ENCODE data around the gene IREB2. TPM values are rescaled to one million over a fixed set of nuclear protein-coding genes. Genes with fewer than 3 reads are reported as not detected.

The IREB2 gene
- total RNA-seq, 1 donor from 2014 or later, result 69.2 TPM

DNA sequence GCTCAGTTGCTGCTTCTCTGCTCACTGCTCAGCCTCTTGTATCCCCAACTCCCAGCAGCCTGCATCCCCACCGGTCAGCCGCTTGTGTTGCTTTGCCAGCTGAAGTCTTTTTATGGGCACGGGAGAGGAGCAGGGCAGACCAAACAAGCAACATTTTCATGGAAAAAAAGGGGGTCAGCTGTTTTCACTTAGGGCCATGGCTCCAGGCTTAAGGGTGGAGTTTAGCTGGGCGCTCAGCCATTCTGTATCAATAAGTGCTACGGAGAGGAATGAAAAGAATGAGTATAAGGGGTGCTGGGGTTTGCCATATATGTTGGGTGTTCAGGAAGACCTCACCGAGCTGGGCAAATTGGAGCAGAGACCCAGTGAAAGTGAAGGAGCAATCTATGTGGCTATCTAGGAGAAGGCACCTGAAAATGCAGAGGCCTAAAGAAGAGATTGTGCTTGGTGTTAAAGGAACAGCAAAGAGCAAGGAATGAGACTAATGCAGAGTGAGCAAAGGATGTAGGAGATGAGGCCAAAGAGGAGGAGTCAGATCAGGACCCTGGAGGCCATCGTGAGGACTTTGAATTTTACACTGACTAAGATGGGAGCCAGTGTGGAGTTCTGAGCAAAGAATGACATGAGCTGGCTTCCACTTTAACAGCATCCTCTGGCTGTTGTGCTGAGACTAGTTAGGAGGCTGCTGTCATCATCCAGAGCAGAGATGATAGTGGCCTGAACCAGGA, 16.6 kb upstream of the IREB2 start:
- no peaks in the 10 kb centered on the region for H3K36me3 ChIP-seq (ENCODE audit: insufficient read depth, low read length)
- H3K9ac ChIP-seq (ENCODE audit: low read length), result no peak overlapping the region
- peaks cover 15% of the 10 kb centered on the region for H3K27me3 Mint-ChIP-seq (ENCODE audit: low read depth, unreplicated experiment)
- DNase-seq (ENCODE audit: low read depth) (no peak), FAIRE-seq (no peak)
- no peaks in the 10 kb centered on the region for H3K36me3 Mint-ChIP-seq (ENCODE audit: low read depth, unreplicated experiment)
- H3K4me3 ChIP-seq (ENCODE audit: insufficient read depth, low read depth, low read length), result no peak overlapping the region
- H2AFZ ChIP-seq (ENCODE audit: low read depth, low read length), result no peak overlapping the region
- no peaks in the 10 kb centered on the region for H3K4me1 ChIP-seq (ENCODE audit: insufficient read depth, low read length)
- H3K27ac Mint-ChIP-seq (ENCODE audit: unreplicated experiment), result no peak overlapping the region
- no peak for TF ChIP-seq EZH2 (IDR thresholded peaks at IDR 0.05; ENCODE audit: insufficient read depth, low read length)
- TF ChIP-seq, protein P1, sequence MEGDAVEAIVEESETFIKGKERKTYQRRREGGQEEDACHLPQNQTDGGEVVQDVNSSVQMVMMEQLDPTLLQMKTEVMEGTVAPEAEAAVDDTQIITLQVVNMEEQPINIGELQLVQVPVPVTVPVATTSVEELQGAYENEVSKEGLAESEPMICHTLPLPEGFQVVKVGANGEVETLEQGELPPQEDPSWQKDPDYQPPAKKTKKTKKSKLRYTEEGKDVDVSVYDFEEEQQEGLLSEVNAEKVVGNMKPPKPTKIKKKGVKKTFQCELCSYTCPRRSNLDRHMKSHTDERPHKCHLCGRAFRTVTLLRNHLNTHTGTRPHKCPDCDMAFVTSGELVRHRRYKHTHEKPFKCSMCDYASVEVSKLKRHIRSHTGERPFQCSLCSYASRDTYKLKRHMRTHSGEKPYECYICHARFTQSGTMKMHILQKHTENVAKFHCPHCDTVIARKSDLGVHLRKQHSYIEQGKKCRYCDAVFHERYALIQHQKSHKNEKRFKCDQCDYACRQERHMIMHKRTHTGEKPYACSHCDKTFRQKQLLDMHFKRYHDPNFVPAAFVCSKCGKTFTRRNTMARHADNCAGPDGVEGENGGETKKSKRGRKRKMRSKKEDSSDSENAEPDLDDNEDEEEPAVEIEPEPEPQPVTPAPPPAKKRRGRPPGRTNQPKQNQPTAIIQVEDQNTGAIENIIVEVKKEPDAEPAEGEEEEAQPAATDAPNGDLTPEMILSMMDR (IDR thresholded peaks at IDR 0.05; ENCODE audit: insufficient read depth, low read depth, low read length), result no peak
- H3K9me3 Mint-ChIP-seq (ENCODE audit: unreplicated experiment), result no peaks in the 10 kb centered on the region
- H3K4me1 Mint-ChIP-seq (ENCODE audit: low read depth, unreplicated experiment), result no peaks in the 10 kb centered on the region
- H3K4me3 Mint-ChIP-seq (ENCODE audit: unreplicated experiment), result no peak overlapping the region
- peaks cover 15% of the 10 kb centered on the region for H3K27me3 ChIP-seq (ENCODE audit: insufficient read depth, low read length)
- H4K20me1 ChIP-seq (ENCODE audit: insufficient read depth, low read length), result no peaks in the 10 kb centered on the region
- H3K79me2 ChIP-seq (ENCODE audit: insufficient read depth, low read length), result no peaks in the 10 kb centered on the region
- H3K9me3 ChIP-seq (ENCODE audit: insufficient read depth, low read depth, low read length), result no peaks in the 10 kb centered on the region
- no peak overlapping the region for H3K27ac ChIP-seq (ENCODE audit: low read depth, low read length)
- no peak overlapping the region for H3K4me2 ChIP-seq (ENCODE audit: low read length)

DNA sequence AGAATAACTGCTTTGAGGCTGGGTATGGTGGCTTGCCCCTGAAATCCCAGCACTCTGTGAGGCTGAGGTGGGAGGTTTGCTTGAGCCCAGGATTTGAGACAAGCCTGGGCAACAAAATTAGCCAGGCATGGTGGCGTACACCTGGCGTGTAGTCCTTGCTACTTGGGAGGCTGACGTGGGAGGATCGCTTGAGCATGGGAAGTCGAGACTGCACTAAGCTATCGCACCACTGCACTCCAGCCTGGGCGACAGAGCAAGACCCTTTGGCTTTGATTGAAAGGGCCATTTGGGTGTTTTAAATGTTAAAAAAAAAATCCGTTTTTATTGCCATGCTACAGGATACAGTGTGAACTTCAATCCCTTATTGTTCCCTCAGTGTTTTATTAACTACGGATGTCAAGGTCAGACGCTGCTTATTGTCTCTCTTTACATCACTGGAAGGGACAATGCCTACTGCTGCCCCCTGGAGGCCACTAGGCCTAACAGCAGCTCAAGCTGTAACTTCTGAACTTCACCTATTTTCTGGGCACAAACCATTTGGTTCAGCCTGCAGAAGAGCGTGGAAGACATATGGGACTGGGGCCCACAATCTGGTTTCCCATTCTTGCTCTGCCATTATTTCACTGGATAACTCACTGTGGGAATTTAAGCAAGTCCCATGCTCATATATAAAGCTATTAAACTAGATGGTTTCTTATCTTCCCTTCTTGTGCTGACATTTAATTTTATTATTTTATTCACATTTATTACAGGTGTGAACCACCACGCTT, 15.3 kb upstream of the IREB2 start:
- H3K4me1 ChIP-seq (ENCODE audit: insufficient read depth, low read length), result no peaks in the 10 kb centered on the region
- H3K79me2 ChIP-seq (ENCODE audit: insufficient read depth, low read length), result no peaks in the 10 kb centered on the region
- no peaks in the 10 kb centered on the region for H3K36me3 ChIP-seq (ENCODE audit: insufficient read depth, low read length)
- H3K4me3 Mint-ChIP-seq (ENCODE audit: unreplicated experiment), result no peak overlapping the region
- no peaks in the 10 kb centered on the region for H3K9me3 ChIP-seq (ENCODE audit: insufficient read depth, low read depth, low read length)
- H3K4me2 ChIP-seq (ENCODE audit: low read length), result no peak overlapping the region
- no peak overlapping the region for H3K27ac Mint-ChIP-seq (ENCODE audit: unreplicated experiment)
- H3K27me3 ChIP-seq (ENCODE audit: insufficient read depth, low read length), result peaks cover 13% of the 10 kb centered on the region
- H3K9ac ChIP-seq (ENCODE audit: low read length), result no peak overlapping the region
- H3K9me3 Mint-ChIP-seq (ENCODE audit: unreplicated experiment), result no peaks in the 10 kb centered on the region
- TF ChIP-seq, protein P1 (IDR thresholded peaks at IDR 0.05; ENCODE audit: insufficient read depth, low read depth, low read length), result peak; percentile 98
- TF ChIP-seq EZH2 (IDR thresholded peaks at IDR 0.05; ENCODE audit: insufficient read depth, low read length), result no peak
- H3K36me3 Mint-ChIP-seq (ENCODE audit: low read depth, unreplicated experiment), result no peaks in the 10 kb centered on the region
- no peak overlapping the region for H3K4me3 ChIP-seq (ENCODE audit: insufficient read depth, low read depth, low read length)
- peak; percentile 76 for FAIRE-seq
- H3K27me3 Mint-ChIP-seq (ENCODE audit: low read depth, unreplicated experiment), result peaks cover 12% of the 10 kb centered on the region
- no peak overlapping the region for H3K27ac ChIP-seq (ENCODE audit: low read depth, low read length)
- no peak overlapping the region for H2AFZ ChIP-seq (ENCODE audit: low read depth, low read length)
- DNase-seq (ENCODE audit: low read depth), result peak; percentile 25
- no peaks in the 10 kb centered on the region for H4K20me1 ChIP-seq (ENCODE audit: insufficient read depth, low read length)
- H3K4me1 Mint-ChIP-seq (ENCODE audit: low read depth, unreplicated experiment), result no peaks in the 10 kb centered on the region

All from astrocyte (in vitro differentiated cells and primary cell).